NCI-H2029 treated with DMSO at 0.1 percent for 48 hours (cell line): ENCODE results near the gene FHAD1.

Experiments used
- DNase-seq: peaks from one replicate; lab custom pipeline; 2025; lab: John Stamatoyannopoulos, UW

Gene FHAD1

DNA sequence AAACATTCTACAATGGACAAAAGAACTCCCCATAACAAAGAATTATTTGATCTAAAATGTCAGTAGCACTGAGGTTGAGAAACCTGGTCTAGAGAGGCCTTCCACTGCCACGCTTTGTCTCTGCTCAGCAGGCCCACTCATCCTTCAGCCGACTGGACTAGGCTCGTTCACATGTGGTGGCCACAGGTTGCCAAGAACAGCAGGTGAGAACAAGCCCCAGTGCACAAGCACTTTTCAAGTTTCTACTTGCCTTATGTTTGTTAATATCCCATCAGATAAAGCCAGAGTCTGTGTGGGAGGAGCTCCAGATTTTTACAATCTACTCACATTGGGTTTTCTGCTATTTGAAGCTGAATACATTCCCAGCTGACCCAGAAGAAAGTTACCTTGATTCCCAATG is 153.6 kb downstream of the FHAD1 start:
- DNase-seq = no peak

DNA sequence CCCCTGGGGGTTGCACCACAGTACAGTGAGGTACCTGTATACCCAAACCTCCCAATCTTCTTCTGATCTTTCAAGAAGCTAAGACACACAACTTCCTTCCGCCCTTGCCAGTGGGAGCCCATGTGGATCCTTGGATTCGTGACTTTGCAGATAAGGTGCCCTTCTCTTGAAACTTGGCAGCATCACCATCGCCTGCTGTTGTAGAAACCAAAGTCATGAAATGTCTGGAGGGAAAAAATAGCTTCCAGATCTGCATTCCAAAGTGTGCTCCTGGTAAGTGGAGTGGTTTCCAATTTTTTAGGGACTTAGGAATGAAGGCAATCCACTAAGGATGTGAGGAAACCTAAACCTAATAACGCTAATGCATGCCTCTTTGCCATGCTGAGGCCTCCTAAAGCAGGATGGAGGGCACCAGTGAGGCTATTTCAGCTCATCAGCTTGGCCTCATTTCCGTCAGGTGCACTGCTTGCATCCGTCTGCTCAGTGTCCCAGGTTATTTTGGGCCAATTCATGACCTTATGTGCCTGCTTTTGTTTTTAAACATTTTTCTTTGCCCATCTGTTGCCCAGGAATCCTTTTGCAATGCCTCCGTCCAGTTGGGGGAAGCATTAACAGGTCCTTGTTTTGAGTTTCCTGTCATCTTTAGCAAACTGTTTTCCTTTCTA is 154.5 kb downstream of the FHAD1 start:
- DNase-seq = no peak

DNA sequence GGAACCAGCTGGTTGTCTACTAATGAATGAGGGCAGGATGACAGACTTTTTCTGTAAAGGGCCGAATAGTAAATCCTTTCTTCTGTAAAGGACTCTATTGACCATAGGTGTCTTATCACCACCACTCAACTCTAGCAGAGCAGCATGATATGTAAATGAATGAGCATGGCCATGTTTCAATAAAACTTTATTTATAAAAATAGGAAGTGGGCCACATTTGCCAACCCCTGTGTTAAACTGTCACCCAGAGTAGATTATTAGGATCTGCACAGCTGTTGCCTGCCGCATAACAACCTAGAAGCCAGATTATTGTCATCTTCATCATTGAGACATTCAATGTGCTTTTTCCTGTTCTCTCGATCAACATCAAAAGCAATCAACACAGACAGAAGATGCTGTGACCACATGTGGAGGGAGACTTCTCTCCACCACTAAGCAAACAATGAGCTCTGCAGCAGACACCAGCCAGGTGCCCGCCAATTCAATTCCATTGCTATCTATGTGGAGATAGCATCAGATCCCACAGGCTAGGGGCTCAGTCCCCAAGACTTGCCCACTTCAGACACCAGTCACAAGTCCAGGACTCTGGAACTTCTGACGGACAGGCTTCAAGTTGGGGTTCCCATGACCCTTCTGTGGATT is 155.9 kb downstream of the FHAD1 start:
- DNase-seq = no peak

DNA sequence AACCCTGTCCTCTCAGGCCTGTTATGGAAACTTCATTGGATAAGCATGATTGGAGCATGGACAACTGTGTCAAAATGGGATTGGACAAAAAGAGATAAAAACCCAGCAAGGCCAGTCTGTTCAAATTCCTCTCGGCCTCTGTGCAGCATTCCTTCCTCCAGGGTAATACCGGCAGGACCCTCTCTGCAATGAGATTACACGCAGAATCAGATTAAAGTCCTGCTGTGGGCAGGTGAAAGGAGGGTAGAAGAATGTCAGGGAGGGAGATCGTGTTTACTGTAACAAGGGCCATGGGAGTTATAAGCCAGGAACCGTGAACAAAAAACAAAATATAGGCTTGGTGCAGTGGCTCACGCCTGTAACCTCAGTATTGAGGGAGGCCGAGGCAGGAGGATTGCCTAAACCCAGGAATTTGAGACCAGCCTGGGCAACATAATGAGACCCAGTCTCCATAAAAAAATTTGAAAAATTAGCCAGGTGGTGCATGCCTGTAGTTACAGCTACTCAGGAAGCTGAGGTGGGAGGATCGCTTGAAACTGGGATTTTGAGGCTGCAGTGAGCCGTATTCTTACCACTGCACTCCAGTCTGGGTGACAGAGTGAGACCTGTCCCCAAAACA is 157.0 kb downstream of the FHAD1 start:
- no peak for DNase-seq

DNA sequence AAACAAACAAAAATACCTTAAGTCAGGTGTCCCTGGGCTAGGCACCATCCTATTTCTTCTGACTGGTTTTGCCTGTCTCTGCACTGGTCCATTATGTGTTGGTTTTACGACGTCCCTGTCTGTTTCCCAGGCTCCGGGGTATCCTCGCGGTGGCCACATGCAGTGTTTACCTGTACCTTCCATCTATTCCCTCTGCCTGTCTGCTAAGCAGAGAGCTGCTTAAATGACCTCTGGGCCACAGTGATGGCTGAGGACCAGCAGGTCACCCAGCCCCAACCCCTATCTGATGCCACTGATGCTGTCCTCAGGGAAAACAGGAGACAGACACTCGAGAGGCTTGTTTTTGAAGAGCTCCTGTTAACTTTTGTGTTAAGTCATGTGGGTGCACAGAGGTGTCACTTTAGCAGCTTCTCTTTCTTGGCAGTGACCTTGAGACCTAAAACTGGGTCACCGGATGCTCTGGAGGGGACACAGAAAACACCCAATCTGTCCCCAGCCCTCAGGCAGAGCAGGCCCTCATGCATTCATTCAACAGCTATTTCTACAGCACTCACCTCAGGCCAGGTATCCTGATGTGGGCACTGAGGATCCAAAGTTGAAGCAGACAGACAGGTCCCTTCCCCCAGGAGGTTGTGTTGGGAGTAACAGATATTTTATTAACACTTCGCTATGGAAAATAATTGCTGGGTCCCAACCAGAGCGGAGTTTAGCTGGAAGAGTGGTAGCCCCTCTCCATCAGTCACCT is 158.3 kb downstream of the FHAD1 start:
- no peak for DNase-seq

DNA sequence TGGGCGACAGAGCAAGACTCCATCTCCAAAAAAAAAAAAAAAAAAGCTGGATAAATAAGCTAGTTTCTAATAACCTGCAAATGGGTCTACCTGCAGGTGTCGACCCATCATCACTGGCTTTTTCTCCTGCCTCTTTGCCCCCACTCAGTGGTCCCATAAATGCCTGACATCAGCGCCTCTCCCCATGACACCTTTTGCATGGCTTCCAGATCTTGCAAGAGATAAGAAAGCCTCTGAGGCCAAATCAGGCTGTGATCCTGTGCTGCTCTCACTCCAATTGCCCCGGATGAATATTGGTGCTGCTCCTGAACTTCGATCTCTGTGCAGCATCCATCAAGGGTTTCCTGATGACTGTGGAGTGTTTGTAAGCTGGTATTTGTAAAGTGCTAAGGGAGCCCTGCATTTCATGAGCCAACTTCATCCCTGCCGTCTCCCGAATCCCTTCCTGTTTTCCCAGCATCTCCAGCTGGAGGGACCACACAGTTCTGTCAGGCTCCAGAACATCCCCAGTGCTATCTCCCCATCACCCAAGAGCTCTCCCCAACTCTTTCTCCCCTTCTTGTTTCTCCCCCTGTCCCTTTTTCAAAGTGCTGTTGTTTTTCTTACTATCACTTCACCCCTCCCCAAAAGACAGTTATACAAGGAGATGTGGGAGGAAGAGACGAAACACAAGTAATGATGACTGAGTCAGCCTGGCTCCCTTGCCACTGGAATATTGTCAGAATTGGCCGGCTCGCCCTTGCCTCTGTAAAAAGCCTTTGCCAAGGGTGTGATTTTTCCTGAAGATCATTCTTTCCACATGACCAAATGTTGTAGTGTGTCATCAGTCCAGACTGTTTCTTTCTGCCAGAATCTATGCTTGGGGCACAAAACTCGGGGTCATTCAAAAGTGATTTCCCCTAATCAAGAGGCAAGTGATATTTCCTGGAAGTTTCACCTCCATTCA is 159.9 kb downstream of the FHAD1 start:
- no peak for DNase-seq

DNA sequence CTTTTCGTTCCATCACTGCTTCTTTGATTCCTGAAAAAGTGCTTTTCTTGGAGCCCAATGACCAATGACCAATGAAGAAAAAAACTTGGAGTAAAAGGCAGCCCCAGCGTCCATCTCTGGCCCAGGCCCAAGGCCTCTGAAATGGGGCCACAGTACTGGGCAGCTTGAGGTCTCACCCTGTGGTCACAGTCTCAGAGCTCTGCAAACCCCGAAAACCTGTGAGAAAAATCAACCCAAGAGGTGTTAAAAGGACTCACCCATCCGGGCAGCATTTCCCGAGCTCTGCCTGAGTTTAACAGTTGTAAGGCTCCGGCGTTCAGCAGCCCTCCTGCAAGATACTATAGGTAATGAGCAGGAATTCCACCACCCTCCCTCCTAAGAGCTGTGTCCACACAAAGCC is 160.6 kb downstream of the FHAD1 start:
- DNase-seq = no peak

DNA sequence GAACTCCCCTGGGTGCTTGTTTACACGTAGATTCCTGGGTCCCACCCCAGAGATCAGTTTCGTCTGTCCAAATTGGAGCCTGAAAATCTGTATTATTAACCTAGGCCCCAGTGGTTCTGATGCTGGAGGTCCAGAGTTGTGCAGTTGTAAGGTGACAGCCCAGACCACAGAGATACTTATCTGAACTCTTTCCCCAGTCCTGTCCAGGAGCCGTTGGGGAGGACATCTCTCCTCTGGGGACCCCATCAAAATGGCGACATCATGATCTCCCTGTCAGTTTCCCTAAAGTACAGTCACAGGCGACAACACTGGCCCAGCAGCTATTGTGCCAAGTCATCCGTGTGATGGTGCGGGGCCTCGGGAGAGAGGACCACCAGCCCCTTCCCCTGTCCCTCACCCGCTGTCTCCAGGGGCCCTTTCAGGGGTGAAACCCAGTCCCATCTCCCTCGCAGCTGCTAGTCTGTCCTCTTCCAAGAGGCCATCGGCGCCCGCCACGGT is 161.9 kb downstream of the FHAD1 start:
- no peak for DNase-seq

DNA sequence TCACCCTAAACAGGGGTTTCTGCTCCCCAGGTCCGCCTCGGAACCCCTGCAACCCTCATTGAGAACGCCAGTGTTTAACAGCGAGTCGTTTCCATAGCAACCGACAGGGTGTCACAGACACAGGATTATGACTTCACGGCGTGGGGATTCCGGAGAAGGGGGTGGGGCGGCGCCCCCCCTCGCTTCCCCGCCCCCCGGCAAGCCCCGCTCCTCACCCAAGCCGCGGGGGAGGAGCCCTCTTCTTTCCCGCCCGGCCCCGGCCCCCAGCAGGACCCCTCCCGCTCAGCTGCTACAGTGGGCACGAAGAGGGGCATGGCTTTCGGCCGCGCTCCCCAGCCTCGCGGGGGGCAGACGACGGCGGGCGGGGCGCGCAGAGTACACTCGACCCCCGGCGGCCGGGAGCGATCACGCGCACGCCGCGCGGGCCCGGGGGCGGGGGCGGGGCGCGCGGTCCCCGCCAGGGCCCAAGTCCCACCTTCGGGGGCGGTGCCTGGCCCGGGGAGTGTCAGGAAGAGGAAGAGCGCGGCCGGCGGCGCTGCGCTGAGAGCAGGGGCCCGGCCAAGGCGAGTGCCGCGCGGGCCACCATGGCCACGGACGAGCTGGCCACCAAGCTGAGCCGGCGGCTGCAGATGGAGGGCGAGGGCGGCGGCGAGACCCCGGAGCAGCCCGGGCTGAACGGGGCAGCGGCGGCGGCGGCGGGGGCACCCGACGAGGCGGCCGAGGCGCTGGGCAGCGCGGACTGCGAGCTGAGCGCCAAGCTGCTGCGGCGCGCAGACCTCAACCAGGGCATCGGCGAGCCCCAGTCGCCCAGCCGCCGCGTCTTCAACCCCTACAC is 162.6 kb downstream of the FHAD1 start, which contains the start of gene EFHD2:
Gene EFHD2 (plus strand): TSS at position 501 of the 835 bp plus-strand sequence. CDS start 84 bp downstream, at position 585.
- no peak for DNase-seq

DNA sequence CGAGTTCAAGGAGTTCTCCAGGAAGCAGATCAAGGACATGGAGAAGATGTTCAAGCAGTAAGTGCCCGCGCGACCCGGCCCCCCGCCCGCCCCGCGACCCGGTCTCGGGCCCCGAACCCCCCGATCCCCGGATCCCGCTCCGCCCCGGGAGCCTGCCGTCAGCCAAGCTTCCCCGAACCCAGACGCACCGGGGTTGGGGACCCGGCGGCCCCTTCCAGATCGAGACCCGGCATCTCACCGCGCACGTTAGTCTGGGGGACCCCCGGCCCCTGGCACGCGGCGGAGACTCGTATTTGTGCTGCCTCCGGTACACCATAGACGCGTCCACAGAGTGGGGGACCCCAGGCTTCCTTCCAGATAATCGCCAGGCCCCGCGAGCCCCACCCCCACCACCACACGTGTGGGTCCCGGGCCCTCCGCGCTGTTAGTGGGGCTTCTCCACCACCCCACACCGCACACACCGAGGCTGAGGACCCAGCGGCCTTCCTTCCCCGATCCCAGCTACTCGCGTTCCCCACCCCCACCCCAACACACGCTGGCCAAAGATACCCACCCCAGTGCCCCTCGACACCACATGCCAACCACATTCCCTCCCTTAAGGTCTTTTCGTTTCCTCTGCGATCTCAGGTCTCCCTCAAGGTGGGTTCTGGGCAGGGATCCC is 163.3 kb downstream of the FHAD1 start:
- no peak for DNase-seq

DNA sequence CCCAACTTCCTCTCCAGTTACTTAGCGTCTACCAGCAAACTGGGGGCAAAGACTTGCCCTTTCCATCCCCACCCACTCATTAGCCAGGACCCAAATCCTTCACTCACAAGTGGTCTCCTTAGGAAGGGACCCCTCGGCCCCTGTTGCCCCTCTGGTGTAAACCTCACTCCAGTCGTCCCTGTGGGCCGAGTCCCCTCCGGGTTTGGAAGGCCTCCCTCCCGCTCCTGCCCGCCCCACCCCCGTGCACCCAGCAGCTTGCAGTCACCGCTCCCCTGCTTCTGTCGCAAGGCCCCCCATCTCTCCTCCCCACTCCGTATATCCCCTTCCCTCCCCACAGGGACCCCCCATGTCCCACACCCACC is 163.8 kb downstream of the FHAD1 start:
- DNase-seq = no peak

DNA sequence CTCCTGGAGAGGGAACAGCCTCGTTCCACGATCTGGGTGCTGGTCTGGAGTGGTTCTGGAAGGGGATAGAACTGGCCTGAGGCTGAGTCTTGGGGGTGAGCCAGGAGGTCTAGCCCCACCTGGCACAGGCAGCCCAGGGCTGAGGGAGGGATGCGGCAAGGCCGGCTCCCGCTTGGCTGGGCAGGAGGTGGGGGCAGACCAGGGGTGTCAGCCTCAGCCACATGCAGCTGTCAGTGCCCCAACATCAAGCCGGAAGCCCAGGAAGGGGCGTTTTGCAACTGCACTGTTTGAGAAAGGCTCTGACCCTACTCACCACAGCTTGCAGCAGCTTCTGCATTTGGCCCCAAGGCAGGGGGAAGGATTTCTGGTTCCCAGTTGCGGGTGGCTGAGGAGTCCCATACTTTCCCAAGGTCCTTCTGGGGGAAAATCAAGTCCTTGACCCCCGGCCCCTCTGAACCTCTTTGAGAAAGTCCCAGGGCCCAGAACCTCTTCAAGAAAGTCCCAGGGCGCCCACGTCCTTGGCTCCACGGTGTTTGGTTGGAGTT is 164.6 kb downstream of the FHAD1 start:
- no peak for DNase-seq

DNA sequence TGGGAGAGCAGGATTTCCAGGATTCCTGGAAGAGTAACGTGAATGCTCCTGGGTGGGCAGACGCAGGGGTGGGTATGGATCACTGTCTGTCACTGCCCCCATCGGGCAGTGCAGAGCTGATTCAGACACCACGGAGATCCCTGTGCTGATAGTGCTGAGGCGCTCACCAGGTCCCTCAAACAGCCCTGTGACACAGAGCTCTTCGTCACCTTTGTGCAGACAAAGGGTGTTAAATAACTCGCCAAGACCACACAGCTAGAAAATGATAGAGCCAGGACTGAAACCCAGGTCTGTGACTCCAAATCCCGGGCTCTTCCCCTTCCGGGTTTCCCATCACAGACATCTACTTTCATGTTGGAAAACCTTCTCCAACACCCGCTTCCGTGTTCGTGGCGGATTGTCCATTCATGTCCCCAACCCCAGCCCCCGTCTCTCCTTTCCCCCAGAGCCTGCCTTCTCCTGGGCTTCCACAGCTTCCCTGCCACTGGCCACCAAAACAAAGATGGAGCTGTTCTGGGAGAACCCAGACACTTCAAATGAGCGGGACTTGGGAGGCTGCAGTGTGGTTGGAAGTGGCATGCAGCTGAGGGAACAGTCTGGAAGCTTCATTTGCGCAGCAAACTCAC is 165.3 kb downstream of the FHAD1 start:
- DNase-seq = no peak

DNA sequence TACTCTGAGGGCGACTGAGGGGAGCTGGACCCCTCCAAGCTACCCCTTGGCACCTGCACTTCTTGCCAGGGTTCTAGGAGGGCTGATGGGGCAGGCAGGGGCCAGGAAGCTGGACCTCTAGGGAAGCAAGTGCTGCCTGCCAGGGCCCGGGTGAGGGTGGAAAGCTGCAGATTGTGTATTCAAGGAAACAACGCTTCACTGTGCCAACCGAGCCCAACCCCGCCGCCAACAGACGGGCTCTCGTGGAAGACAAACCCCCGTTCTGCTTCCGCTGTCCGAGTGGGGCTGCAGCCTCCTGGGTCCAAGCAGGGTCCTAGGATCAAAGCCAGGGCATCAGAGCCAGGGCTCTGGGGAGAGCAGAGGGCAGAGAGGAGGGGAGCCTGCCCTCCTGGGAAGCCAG is 165.8 kb downstream of the FHAD1 start:
- DNase-seq = no peak

DNA sequence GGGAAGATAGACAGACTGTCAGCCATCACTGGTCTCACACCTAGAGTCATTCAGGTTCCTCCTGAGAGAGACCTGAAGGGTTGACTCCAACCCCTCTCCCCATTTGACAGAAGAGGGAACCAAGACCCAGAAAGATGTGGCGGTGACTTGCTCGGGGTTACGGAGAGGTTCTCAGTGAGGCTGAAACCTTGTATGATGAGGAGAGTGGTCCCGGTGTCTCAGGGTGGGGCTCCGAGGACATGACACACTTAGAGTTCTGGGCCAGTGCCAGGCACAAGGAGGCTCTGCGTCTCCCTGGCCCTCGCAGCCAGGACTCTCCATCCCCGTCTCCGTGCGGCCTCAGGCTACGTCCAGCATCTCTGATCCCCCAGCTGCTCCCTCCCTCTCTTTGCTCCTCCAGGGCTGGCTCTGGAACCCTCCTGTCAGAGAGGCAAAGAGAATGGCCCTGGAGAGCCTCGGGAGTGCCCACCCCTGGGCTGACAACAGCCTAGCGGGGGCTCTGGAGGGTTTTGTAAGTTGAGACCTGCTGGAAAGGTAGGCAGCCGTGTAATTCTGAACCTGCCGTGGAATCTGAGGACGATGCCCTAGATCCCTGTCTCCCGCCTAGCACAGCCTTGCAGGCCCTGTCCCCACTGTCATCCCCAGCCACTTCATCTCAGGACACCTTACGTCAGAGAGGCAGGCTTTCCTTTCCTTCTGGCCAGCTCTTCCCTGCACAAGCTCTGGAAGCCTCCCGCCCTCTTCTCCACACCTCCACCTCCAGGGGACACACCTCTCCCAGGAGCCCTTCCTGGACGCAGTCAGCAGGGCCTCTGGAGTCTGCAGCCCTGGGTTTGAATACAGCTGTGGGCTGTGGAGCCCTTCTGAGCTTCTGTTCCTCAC is 166.8 kb downstream of the FHAD1 start:
- DNase-seq = no peak

DNA sequence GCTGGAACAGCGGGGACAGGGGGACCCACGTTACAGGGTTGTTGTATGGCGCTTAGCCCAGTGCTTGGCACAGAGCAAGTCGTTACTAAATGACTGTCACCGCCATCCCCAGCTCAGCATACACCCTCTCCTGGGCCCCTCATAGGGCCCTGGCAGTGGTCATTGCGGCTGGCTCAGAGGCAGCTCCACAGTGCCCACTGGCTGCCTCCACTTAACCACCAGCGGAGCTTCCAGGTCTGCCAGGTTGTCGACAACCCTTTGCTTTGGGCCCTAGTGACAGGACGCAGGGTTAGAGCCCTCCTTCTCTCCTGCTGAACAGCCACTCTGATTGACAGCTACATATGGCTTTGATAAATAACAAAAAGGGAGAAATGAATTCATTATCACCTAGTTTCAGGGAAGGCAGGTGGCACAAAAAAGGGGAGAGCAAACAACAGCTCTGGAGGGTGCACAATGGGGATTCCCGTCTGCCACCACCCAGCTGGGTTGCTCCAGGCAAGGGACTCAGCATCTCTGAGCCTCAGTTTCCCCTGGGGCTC is 167.5 kb downstream of the FHAD1 start:
- DNase-seq = no peak

DNA sequence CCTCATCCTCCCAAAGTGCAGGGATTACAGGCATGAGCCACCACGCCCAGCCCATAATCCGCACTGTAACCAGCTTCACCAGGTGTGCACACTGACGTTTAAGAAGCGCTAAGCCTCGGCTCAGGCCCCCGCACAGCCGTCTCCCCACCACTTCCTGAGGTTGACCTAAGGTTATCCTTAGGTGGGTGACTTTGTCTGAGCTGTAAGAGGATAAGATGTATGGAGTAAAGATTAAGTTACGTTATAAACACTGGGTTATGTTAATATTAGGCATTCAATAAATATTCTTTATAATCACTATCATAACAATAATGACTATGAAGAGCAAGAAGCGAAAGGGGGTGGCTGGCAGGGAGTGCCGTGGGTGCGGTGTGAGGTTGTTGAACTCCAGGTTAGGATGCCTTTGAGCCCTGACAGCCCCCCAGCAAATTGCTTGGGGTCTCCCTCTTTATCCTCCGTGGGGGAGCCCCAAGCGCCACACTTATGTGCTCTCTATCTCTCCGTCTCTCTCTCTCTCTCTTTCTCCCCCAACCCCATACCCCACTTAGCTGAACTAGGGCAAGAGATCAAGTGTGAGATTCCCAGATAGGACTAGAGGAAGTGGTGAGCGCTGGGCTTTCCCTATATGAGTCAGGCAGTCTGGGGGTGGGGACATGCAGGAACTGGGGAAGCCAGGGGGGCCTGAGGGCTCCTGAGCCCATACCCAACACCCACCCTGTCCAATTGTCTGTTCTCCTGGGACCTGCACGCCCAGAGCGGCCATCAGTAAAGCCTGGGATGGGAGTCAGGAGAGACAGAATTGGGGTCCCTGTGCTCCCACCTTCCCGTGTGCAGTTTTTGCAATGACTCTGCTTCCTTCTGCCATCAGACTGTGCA is 170.3 kb downstream of the FHAD1 start:
- no peak for DNase-seq
